ENCODE data around the gene ALOX5AP.

The ALOX5AP gene

DNA sequence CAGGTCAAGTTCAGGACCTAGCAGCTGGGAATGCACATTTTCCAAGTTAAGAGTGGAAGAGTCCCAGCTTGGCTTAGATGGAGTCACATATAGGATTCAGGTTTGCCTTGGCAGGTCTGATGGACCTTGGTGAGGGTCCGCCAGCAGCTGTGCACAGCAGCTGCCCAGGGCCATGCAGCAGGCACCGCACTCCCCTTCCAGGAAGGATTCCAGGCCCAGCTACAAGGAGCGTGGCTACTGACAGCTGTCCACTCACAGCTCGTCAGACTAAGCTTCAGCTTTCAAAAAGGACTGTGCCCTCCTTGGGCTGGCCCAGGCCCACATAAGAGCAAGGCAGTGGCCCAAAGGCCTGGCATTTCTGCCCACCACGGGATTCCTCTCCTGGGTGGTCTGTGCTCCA lies 68.4 kb downstream of the ALOX5AP start:
- no peak for TF ChIP-seq CTCF (IDR thresholded peaks at IDR 0.05; ENCODE audit: borderline replicate concordance, insufficient read depth, low read depth, low read length)
- H3K4me3 ChIP-seq (ENCODE audit: low read depth, low read length): no peak overlapping the region

- 0 out of 2 replicates have a peak, but pooled peaks have one; percentile 15 for TF ChIP-seq CTCF (IDR thresholded peaks at IDR 0.05; ENCODE audit: borderline replicate concordance, insufficient read depth, low read depth, low read length)
- H3K4me3 ChIP-seq (ENCODE audit: low read depth, low read length): no peak overlapping the region
Measured at GRCh38 chr13:30804474-30804873, 69.1 kb downstream of the ALOX5AP start.

DNA sequence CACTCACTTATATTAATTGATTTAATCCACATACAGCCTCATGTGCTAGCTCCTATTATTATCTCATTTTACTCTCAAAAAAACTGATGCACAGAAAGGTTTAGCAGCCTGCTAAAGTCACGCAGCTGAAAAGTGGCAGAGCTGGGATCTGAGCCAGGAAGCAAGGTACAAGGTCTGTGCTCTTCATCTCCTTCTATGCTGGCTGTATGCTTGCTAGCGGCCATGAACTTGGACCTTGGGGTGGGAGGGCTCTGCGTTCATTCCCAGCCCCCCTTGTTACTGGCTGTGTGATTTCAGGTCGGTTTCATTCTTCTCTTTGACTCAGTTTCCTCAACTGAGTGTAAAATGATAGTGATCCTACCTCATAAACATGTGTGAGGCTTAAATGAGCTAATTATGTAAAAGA lies 69.8 kb downstream of the ALOX5AP start:
- no peak overlapping the region for H3K4me3 ChIP-seq (ENCODE audit: low read depth, low read length)
- no peak for TF ChIP-seq CTCF (IDR thresholded peaks at IDR 0.05; ENCODE audit: borderline replicate concordance, insufficient read depth, low read depth, low read length)

- H3K4me3 ChIP-seq (ENCODE audit: low read depth, low read length): no peak overlapping the region
- no peak for TF ChIP-seq CTCF (IDR thresholded peaks at IDR 0.05; ENCODE audit: borderline replicate concordance, insufficient read depth, low read depth, low read length)
Measured at GRCh38 chr13:30805603-30806011, 70.3 kb downstream of the ALOX5AP start.

GRCh38 chr13:30806784-30807183 lies 71.4 kb downstream of the ALOX5AP start:
- no peak overlapping the region for H3K4me3 ChIP-seq (ENCODE audit: low read depth, low read length)
- no peak for TF ChIP-seq CTCF (IDR thresholded peaks at IDR 0.05; ENCODE audit: borderline replicate concordance, insufficient read depth, low read depth, low read length)

- H3K4me3 ChIP-seq (ENCODE audit: low read depth, low read length): no peak overlapping the region
- no peak for TF ChIP-seq CTCF (IDR thresholded peaks at IDR 0.05; ENCODE audit: borderline replicate concordance, insufficient read depth, low read depth, low read length)
Measured at GRCh38 chr13:30807392-30807791, 72.0 kb downstream of the ALOX5AP start.

DNA sequence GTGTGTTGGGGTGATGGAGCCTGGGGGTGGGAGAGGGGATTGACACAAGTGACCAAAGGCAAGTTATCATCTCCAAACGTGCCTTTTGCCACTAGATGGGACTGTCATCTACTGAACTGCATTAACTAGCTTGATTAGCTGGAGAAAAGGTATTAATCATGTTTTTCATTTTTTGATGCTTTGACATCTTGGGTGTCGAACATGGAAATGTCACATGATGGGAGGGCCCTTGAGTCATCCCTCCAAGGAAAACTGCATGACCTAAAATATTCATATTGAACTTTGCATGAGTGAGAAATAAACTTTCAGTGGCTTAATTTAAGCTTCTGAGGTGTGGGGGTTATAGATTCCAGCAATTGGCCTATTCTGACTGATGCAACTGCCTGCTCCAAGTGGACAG lies 73.3 kb downstream of the ALOX5AP start:
- TF ChIP-seq CTCF (IDR thresholded peaks at IDR 0.05; ENCODE audit: borderline replicate concordance, insufficient read depth, low read depth, low read length): no peak
- H3K4me3 ChIP-seq (ENCODE audit: low read depth, low read length): no peak overlapping the region

Measured in GM12875 (cell line).